NCI-H446 (cell line): ENCODE data around the gene PLEKHA8.

Experiments used
- DNase-seq, 2 experiments: peaks; one replicate each; lab custom pipeline; 2025; lab: John Stamatoyannopoulos, UW

The PLEKHA8 gene

GRCh38 chr7:30023524-30023923, 4.7 kb upstream of the PLEKHA8 start:
- no peak for DNase-seq

GRCh38 chr7:30026229-30027064, 1.8 kb upstream of the PLEKHA8 start, which contains the start of gene FKBP14:
TSS of gene FKBP14 (minus strand) at chr7:30026702. CDS start at chr7:30026508, 194 bp downstream.
- peak; percentile 97 to 99 for DNase-seq

GRCh38 chr7:30027065-30027456, 1.2 kb upstream of the PLEKHA8 start:
- DNase-seq: peak in 1 of 2 experiments; percentile 52

- no peak for DNase-seq
Measured at GRCh38 chr7:30027740-30028215, 434 bp upstream of the PLEKHA8 start.

GRCh38 chr7:30028749-30029635, 780 bp downstream of the PLEKHA8 start:
- DNase-seq: no peak

- DNase-seq: no peak
Measured at GRCh38 chr7:30029696-30030095, 1.5 kb downstream of the PLEKHA8 start.

GRCh38 chr7:30032310-30033125, 4.3 kb downstream of the PLEKHA8 start:
- DNase-seq: no peak

- no peak for DNase-seq
Measured at GRCh38 chr7:30034501-30034900, 6.3 kb downstream of the PLEKHA8 start.

GRCh38 chr7:30036220-30036619, 8.0 kb downstream of the PLEKHA8 start:
- no peak for DNase-seq

- no peak for DNase-seq
Measured at GRCh38 chr7:30038196-30038980, 10.2 kb downstream of the PLEKHA8 start.

GRCh38 chr7:30040938-30041337, 12.7 kb downstream of the PLEKHA8 start:
- no peak for DNase-seq

GRCh38 chr7:30041526-30042269, 13.5 kb downstream of the PLEKHA8 start:
- DNase-seq: no peak

- no peak for DNase-seq
Measured at GRCh38 chr7:30046127-30046770, 18.0 kb downstream of the PLEKHA8 start.

- no peak for DNase-seq
Measured at GRCh38 chr7:30047124-30047523, 18.9 kb downstream of the PLEKHA8 start.

- no peak for DNase-seq
Measured at GRCh38 chr7:30048582-30048981, 20.4 kb downstream of the PLEKHA8 start.

GRCh38 chr7:30049173-30049572, 21.0 kb downstream of the PLEKHA8 start:
- DNase-seq: no peak

GRCh38 chr7:30053068-30053467, 24.9 kb downstream of the PLEKHA8 start:
- no peak for DNase-seq

- no peak for DNase-seq
Measured at GRCh38 chr7:30057741-30058140, 29.5 kb downstream of the PLEKHA8 start.

GRCh38 chr7:30061786-30062185, 33.6 kb downstream of the PLEKHA8 start:
- peak in 1 of 2 experiments; percentile 16 for DNase-seq

- DNase-seq: peak; percentile 19 to 40
Measured at GRCh38 chr7:30062587-30062986, 34.4 kb downstream of the PLEKHA8 start.
